ENCODE measurements around the gene RBM17.
"Not testable (repeated sequence)": the region's sequence is repeated elsewhere in the genome, so short reads cannot be mapped to it uniquely, and the experiment has no call there.

Gene RBM17, protein sequence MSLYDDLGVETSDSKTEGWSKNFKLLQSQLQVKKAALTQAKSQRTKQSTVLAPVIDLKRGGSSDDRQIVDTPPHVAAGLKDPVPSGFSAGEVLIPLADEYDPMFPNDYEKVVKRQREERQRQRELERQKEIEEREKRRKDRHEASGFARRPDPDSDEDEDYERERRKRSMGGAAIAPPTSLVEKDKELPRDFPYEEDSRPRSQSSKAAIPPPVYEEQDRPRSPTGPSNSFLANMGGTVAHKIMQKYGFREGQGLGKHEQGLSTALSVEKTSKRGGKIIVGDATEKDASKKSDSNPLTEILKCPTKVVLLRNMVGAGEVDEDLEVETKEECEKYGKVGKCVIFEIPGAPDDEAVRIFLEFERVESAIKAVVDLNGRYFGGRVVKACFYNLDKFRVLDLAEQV

DNA sequence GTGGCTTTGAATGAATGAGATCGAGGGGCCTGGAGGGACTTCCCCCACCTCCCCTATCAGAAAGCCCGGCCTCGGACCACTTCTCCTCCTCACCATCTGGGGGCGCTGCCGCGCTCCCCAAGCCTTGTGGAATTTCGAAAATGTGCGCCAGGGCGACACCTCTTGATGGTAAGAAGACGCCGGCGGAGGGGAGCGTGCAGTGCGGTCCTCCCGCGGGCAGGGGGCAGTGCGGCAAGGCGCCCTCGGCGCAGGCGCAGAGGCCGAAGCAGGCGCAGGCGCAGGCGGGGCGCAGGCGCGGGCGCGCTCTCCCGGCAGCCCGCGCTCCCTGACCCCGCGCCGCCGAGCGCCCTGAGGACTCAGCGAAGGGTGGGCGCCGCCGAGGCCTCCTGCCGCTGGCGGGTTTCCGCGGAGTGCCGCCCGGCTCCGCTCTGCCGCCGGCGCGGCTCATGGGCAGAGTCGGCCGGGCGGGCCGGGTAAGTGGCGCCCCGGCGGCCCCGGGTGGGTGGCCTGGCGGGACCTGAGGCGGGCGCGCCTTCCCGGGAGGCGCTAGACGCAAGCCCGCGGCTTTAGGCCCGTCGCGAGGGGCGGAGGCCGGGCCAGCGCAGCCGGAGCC, at the start of gene RBM17:
Gene RBM17 (plus strand): TSS at position 314 of the 613 bp plus-strand sequence. CDS start 8,032 bp downstream, outside the sequence.
- peak; percentile 94 to 97 for DNase-seq (ENCODE audit: low read depth in 2 of 2)

DNA sequence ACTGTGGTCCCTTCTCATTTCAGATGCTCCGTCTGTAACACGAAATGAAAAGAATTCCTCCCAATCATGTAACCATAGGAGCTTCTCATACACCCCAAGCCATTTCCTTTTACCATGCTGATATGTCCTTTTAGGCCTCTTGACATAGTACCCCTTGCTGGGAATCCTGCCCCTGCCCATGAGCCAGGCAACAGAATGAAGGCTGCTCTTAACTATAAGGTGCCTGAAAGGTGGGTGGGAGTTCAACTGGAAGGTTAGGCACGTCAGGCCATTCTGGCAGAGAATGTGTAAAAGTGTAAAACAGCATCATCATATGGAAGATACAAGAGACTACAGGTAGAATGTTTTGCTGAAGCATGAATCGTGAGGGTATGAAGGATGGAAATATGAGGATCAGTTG, 49.1 kb upstream of the RBM17 start:
- no peak for DNase-seq (ENCODE audit: low read depth in 2 of 2)

DNA sequence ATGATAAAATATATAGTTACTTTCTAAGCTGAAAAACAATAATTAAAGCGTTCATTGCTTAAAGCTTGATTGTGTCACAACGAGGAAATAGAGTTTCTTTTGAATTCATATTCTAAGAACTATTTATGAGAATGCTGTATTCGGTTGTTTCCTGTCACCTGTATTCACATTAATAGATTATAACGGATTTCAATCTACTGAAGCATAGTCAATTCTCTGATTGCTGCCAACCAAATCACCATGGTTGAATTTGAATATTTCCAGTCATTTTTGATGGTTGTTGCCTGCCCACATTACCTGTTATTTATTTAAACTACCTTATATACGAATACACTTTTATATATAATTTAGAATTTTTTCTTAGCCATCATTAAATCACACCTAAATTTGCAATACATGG, 48.6 kb upstream of the RBM17 start:
- DNase-seq (ENCODE audit: low read depth in 2 of 2): no peak

DNA sequence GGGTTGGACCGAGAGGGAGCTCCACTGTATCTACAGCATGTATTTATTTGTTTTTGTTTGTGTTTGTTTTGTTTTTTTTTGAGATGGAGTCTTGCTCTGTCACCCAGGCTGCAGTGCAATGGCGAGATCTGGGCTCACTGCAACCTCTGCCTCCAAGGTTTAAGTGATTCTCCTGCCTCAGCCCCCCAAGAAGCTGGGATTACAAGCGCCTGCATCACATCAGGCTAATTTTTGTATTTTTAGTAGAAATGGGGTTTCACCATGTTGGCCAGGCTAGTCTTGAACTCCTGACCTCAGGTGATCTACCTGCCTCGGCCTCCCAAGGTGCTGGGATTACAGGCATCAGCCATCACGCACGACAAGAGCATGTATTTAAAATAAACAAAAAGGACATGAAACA, 45.5 kb upstream of the RBM17 start:
- not testable (repeated sequence) for DNase-seq (ENCODE audit: low read depth in 2 of 2)

DNA sequence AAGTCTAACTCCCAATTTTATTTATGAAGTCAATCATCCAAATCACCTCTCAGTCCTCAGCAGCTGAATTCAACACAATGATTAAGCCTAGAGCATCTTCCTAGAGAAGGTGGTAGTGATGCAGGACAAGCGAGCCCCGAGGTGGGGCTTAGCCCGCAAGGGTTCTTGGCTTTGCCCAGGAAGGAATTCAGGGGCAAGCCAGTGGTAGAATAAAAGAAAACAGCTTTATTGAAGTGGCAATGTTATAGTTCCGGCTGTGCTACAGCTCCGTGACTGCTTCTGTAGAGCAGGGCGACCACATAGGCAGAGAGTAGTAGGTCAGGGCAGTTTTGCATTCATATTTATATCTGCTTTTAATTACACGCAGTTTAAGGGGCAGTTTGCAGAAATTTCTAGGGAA, 44.8 kb upstream of the RBM17 start:
- no peak for DNase-seq (ENCODE audit: low read depth in 2 of 2)

DNA sequence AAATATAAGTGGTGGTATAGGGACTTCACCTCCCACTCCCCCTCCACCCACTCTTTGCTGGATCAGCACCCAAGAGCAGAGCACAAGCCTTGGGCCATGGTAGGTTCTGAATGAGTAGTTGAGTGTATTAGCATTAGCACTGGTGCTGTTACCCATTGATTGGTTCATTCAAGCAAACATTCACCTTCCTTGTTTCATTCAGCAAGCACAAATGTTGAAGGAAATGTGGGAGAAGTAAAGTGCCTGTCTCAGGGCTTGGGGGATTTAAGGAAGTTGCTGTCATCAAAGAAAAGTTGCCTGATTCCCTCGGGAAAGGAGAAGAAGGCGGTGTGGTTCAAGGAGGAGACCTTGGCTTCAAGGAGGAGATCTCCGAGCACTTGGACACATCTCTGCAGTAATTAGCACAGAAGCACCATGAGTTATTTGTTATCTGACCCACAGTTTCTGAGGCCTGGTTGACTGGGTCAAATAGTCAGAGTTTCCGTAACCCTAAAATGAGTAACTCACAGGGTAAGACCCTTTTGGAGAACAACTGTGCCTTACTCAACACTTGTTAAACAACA, 44.0 kb upstream of the RBM17 start:
- DNase-seq (ENCODE audit: low read depth in 2 of 2): no peak

DNA sequence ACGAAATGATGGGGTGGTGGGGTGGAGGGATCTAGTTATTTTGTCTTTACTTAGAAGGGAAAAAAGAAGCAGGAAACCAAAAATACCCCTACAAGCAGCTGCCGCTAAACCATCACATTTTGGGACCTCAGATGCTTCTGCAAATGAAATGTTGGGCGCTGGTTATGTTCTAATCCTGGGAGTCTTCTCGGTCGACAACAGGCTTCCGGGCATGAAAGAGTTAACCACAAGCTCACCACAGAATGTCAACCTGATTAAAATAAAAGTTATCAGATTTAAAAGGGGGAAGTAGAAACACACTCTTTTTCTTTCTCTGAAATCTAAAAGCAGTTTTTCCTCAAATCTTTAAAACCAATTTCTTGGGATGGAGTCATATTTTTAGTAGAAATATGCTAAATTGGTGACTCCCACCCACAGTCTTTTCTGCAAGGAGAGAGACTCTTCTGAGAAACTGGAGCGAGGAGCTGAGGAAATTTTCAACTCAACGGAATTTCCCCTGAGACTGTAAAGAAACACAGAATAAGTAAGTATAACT, 43.5 kb upstream of the RBM17 start:
- DNase-seq (ENCODE audit: low read depth in 2 of 2): no peak

DNA sequence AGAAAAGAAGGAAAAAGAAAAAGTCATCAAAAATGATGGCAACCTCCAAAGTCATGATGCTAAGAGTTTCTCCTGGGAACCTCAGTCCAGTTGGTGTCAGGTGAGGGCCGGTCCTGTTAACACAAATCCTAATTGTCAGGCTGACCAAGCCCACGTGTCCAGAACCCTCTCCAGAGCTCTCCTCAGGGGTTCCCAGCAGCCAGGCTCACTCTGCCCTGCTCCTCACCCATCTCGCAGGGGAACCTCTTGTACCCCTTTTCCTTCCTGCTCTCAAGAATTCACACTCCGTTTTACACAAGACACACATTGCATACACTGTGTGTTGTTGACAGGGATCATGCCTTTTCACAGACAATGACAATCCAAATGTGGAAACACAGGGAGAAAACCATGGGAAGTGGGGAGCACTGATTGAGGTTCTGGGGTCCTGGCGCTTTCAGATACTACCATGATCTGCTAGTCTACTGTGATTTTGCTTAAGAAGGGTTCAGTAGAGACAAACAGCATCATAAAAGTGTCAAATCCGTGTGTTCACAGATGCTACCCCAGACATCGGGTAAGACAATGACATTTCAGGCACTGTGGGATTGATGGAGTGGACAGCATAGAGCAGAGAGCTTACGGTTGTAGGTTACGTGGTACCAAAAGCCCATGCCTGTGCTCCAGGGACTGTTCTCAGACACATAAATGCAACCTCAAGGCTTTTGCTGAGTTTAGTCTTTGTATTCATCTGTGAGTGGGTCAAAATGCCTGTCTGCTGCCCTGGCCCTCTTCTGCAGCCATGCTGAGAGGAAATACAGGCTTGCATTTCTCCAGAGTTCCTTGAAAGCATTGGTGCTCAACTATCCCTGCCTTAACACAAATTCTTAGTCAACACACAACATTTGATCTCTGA, 42.7 kb upstream of the RBM17 start:
- DNase-seq (ENCODE audit: low read depth in 2 of 2): no peak

DNA sequence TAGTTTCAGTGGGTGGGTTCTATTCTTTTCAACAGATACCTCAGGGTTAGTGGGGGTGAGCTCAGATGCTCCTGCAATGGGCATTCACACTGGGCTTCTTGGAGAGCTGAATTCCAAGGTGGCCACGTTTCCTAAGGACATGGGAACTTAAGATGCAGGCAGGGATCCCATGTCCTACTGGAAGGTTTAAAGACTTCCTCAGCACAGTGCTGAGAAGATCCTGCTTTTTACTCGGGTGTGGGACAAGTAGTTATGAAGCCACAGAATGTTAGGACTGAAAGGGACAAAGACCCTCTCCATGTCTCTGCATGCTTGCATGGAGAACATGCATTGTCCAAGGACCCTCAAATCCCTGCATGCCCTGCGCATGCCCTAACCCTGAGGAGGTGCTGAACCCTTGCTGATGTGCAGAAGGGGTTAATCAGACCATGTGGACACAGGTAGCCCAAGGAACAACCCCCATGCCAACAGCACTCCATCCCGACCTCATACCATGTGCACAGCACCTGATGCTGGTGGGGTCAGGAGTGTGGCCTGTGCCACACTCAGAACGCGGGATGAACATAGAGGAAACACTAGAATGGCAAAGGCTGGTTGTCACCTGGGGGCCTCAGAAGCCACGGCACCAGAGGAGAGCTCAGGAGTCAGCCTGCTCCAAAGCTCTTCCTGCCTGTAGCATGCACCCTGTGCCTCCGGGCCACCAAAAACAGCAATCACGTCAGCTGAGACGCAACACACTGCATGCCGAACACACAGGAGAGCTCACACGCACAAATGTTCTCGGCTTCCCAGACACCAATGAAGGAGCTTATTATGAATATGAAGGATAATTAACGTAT, 41.8 kb upstream of the RBM17 start:
- DNase-seq (ENCODE audit: low read depth in 2 of 2): no peak

DNA sequence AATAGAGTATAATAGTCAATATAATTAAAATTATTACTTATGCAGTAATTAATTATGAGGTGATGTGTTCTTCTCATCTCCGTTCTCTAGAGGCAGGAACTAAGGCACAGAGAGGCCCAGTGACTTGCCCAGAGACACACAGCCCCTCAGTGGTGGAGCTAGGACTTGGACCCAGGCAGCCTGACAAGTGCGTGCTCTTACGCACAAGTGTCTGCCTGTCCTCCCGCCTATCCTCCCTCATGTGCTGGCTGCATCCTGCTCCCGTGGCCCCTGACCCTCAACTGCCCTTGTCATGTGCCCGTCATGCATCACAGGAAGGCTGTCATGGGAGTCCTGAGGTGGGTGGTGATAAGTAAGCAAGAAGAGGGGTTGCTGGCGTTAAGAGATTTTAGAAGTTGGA, 41.0 kb upstream of the RBM17 start:
- DNase-seq (ENCODE audit: low read depth in 2 of 2): no peak

DNA sequence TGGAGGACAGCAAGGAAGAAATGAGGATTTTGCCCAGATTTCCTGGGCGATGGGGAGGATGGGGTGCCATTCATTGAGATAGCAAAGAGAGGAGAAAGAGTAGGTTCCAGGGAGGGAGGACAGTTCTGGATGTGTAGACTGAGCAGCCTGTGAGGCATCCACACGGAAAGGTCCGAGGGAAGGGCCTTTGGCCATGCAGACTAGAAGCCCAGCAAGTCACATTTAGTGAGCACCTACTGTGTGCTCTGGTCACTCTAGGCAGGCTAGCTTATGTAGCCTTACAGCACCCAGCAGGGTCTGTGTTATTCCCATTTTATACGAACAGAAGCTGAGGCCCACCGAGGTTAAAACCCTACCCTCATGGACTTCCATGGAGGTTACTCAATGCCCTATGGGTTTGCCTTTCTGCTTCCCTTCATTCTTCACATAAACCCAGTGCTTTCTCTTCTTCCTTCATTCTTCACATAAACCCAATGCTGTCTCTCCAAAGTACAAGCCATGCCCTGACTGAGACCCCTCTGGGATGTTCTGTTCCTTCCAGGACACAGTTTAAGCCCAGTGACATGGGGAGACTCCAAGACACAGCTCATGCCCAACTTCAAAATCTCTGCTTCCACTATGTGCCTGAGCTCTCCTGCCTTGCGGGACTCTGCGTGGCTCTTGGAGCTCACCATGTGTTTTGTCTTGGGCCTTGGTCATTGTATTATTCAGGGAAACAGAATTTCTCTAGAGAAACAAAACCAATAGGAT, 40.4 kb upstream of the RBM17 start:
- no peak for DNase-seq (ENCODE audit: low read depth in 2 of 2)

DNA sequence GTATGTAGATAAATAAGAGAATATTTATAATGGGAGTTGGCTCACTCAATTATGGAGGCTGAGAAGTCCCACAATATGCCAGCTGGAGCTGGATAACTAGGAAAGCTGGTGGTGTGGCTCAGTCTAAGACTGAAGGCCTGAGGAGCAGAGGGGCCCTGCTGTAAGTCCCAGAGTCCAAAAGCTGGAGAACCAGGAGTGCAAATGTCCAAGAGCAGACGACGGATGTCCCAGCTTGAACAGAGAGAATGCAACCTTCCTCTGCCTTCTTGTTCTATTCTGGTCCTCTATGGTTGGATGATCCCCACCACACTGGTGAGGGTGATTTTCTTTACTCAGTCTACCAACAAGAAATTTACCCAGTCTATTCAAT, 39.8 kb upstream of the RBM17 start:
- DNase-seq (ENCODE audit: low read depth in 2 of 2): no peak

DNA sequence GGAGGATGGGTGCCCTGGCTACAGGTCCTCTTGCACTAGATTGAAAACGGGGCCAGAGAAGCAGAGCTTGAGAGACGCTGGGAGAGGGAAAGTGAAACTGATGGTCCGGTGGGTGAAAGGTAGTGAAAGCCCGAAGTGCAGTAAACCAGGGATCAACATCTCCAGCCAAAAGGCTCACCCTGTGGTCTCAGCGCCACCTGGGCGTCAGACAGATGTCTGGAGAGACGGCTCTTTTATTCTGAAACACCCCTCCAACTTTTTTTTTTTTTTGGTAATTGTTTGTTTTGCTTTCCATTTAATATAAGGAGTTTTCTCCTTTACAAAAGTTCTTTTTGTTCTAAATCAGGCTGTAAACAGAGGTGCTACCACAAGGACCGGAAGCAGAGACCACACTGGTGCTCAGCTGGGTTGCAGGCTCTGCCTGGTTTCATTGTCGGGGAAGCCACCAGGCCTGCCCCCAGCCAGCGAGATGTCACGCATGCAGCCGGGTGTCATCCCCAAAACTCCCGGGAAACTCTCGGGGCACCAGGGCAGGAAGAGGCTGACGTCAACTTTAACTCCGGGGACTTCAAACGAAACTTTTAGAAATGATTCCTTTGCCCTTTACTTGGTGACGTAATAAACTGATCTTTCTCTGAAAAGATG, 37.9 kb upstream of the RBM17 start:
- DNase-seq (ENCODE audit: low read depth in 2 of 2): peak; percentile 72 to 88

DNA sequence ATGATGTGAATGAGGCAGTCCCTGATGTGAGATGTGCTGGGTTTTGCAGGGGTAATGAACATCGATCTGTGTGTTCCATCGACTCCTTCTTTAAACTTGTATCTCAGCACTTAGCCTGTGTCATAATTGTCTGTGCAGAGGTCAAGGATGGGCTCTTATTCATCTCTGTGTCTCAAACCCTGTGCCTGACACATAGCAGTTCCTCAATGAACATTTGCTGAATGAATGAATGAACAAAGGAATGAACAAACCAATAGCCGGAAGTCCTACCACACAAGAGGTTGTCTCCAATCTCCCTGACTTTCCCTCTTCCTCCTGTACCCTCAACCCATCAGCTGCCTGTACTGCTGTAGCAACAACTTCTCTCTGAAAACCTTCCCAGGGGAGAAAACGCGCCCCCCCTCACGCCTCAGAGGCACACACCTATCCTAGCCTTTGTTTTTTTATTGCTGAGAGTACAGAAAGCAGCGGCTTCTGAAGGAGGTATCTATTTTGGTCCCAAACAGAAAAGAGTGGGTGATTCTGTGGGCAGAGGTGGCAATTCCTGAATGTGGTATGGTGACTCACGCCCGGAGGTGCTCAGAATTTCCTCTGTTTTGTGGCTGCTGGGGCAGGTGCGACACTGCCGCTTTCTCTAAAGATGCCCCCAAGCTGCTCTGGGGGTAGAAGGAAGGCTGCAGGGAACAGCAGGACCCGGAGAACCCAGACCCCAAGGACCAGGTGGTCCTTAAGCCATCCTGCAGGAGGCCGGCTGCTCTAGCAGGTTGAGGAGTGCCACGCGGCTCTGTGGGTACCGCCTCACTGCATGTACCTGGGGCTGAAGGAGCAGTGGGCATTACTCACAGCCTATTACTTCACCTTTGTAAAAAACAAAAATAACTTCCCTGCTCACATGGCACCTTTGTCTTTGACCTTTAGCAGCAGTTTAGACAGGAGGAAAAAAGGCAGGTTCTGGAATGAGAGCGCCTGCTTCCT, 36.3 kb upstream of the RBM17 start:
- DNase-seq (ENCODE audit: low read depth in 2 of 2): peak; percentile 64 to 74

DNA sequence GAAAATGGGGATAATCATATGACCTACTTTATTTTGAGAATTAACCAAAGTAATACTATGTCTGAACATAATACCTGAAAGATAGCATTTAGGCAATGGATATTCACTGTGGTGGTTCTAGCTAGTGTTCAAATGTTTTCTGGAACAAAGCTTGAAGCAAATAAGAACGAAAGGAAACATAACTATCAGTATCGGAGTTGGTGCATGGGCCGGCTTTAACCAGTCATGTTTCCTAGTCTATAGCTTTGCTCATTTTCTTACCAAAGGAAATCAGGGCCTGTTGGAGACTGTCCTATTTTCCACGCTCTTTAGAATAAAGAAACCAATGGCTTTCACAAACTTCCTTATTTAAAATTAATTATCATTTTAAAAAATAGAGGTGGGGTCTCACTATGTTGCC, 35.5 kb upstream of the RBM17 start:
- DNase-seq (ENCODE audit: low read depth in 2 of 2): no peak

DNA sequence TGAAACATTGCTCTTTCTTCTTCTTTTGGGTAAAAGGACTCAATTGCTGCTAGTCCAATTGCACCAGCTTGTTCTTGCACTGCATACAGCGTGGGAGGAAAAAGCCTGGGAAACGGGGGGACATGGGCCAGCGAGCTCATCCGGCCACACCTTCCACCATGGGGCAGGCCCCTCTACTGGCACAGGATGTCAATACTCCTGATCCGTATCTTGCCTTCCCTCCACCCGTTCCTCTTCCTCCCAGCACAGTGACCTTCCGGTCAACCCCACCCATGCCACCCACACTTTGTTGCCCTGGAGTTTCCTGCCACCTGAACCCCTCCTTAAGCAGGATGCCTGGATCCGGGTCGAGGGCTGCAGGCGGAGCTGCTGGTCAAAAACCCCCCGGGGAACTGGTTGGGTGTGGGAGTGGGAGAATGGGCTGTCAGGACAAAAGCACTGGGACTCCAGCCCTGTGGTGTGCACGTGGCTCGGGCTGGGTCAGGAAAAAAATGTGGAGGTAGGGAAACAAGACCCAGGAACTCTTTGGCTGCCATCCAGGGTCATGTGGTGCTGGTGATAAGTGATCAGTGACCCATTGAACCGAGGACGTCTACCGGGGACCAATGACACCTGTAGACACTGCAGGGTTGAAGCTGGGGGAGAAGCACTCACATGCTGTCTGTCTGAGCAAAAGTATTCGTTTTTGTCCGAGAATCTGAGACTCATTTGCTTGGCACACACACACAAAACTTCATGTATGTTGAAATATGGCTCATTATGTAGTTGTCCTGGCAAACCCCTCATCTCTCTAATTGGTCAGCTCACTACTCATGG, 34.8 kb upstream of the RBM17 start:
- no peak for DNase-seq (ENCODE audit: low read depth in 2 of 2)

DNA sequence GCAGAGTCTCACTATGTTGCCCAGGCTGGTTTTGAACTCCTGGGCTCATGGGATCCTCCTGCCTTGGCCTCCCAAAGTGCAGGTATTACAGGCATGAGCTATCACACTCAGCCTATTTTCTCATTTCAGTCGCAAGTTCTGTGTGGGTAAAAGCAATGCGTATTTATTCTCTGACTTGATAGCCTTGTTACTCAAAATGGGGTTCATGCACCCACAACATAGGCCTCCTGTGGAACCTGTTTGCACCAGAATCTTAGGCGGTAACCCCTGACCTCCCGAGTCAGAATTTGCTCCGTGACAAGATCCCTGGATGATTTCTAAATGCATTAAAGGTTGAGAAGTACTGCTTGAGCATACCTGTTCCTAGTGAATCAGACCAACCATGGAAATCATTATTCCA, 34.0 kb upstream of the RBM17 start:
- DNase-seq (ENCODE audit: low read depth in 2 of 2): no peak

DNA sequence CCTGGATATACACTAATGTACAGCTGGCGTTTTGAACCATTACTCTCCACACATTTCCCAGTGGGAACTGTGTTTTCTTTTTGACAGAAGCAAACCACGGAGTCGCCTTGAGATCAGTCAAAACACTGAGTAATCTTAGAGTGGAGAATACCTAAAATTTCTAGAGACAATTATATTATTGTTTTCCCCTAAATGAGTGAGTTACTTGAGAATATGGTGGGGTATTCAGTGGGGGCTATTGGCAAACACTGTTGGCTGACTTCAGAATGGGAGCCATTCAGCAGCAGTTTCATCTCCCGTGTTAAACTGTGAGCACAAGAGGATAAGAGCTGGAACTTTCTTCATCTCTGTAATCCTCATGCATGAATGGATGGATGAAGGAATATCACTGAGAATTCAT, 32.9 kb upstream of the RBM17 start:
- DNase-seq (ENCODE audit: low read depth in 2 of 2): no peak
